DOHH2 (cell line): ENCODE data around the gene REEP1.

ENCODE experiments used
- H3F3A ChIP-seq: fragments of 200-600 bp; sonication (generic), shearing (Covaris generic); 2 replicates; pipeline ENCODE4 v1.6.0; 2016; ENCODE audit warnings: antibody characterized with exemption, mild to moderate bottlenecking; ENCODE audit not compliant: control insufficient read depth, insufficient read depth
- H3K27ac ChIP-seq: fragments of 200-600 bp; sonication (generic); 2 replicates; pipeline ENCODE4 v1.5.1; 2014; ENCODE audit warnings: low read depth, mild to moderate bottlenecking, low read length, moderate library complexity
- H3K27me3 ChIP-seq: fragments of 200-600 bp; sonication (generic); 2 replicates; pipeline ENCODE4 v1.6.1; 2014; ENCODE audit warnings: mild to moderate bottlenecking, low read length, mixed read lengths; ENCODE audit not compliant: control insufficient read depth
- H3K36me3 ChIP-seq: fragments of 200-600 bp; sonication (generic); 2 replicates; pipeline ENCODE4 v1.6.1; 2014; ENCODE audit warnings: mild to moderate bottlenecking, low read length, moderate library complexity, mixed read lengths; ENCODE audit not compliant: control insufficient read depth
- H3K4me1 ChIP-seq: fragments of 200-600 bp; sonication (generic); 2 replicates; pipeline ENCODE4 v1.6.1; 2014; ENCODE audit warnings: mild to moderate bottlenecking, low read length, mixed read lengths; ENCODE audit not compliant: control insufficient read depth
- H3K4me2 ChIP-seq: fragments of 200-600 bp; sonication (generic); 2 replicates; pipeline ENCODE4 v1.6.0; 2014; ENCODE audit warnings: mild to moderate bottlenecking, low read length, moderate library complexity
- H3K4me3 ChIP-seq: fragments of 200-600 bp; sonication (generic); 2 replicates; pipeline ENCODE4 v1.5.1; 2014; ENCODE audit warnings: mild to moderate bottlenecking, low read length, mixed read lengths
- H3K79me2 ChIP-seq: fragments of 200-600 bp; sonication (generic); 2 replicates; pipeline ENCODE4 v1.6.1; 2014; ENCODE audit warnings: mild to moderate bottlenecking, low read length, mixed read lengths; ENCODE audit not compliant: control insufficient read depth
- H3K9me2 ChIP-seq: fragments of 200-600 bp; sonication (generic); replicated peaks from 2 replicates; pipeline ENCODE4 v1.6.1; 2014; ENCODE audit warnings: mild to moderate bottlenecking, low read length, mixed read lengths; ENCODE audit not compliant: control insufficient read depth
- H3K9me3 ChIP-seq: fragments of 200-600 bp; sonication (generic); 2 replicates; pipeline ENCODE4 v1.6.1; 2014; ENCODE audit warnings: antibody characterized with exemption, low read length, mixed read lengths; ENCODE audit not compliant: control insufficient read depth, insufficient read depth
- H4K20me1 ChIP-seq: fragments of 200-600 bp; sonication (generic); 2 replicates; pipeline ENCODE4 v1.6.0; 2014; ENCODE audit warnings: low read depth, mild to moderate bottlenecking, antibody characterized with exemption, low read length, moderate library complexity; ENCODE audit not compliant: control insufficient read depth, insufficient read depth
- EZH2phosphoT487 ChIP-seq: fragments of 200-600 bp; sonication (generic); IDR thresholded peaks from 2 replicates; pipeline ENCODE4 v1.6.1; 2017; ENCODE audit warnings: borderline replicate concordance, mild to moderate bottlenecking, antibody characterized with exemption, low read length, moderate library complexity, mixed read lengths
- TF ChIP-seq, protein P1 (sequence below): fragments of 200-600 bp; sonication (generic); IDR thresholded peaks from one replicate; pipeline ENCODE4 v1.5.1; 2014; ENCODE audit warnings: antibody characterized with exemption, mild to moderate bottlenecking, low read depth, low read length; ENCODE audit not compliant: poor library complexity, severe bottlenecking

Gene REEP1

GRCh38 chr2:86214503-86214832 is 123.0 kb downstream of the REEP1 start:
- peaks cover 49% of the 10 kb centered on the region for H3K36me3 ChIP-seq
- H3F3A ChIP-seq, result peaks cover 15% of the 10 kb centered on the region; the same call in 1 of the 2 replicates
- 0 out of 2 replicates have a peak, but pooled peaks cover 6% of the 10 kb centered on the region for H3K4me1 ChIP-seq
- no peak overlapping the region for H3K4me2 ChIP-seq
- TF ChIP-seq EZH2phosphoT487, result no peak
- TF ChIP-seq, protein P1, sequence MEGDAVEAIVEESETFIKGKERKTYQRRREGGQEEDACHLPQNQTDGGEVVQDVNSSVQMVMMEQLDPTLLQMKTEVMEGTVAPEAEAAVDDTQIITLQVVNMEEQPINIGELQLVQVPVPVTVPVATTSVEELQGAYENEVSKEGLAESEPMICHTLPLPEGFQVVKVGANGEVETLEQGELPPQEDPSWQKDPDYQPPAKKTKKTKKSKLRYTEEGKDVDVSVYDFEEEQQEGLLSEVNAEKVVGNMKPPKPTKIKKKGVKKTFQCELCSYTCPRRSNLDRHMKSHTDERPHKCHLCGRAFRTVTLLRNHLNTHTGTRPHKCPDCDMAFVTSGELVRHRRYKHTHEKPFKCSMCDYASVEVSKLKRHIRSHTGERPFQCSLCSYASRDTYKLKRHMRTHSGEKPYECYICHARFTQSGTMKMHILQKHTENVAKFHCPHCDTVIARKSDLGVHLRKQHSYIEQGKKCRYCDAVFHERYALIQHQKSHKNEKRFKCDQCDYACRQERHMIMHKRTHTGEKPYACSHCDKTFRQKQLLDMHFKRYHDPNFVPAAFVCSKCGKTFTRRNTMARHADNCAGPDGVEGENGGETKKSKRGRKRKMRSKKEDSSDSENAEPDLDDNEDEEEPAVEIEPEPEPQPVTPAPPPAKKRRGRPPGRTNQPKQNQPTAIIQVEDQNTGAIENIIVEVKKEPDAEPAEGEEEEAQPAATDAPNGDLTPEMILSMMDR, result no peak
- no peaks in the 10 kb centered on the region for H3K79me2 ChIP-seq
- no peak overlapping the region for H3K4me3 ChIP-seq
- H3K9me3 ChIP-seq, result no peaks in the 10 kb centered on the region
- no peak overlapping the region for H3K27ac ChIP-seq
- no peaks in the 10 kb centered on the region for H3K9me2 ChIP-seq
- no peaks in the 10 kb centered on the region for H4K20me1 ChIP-seq
- no peaks in the 10 kb centered on the region for H3K27me3 ChIP-seq

DNA sequence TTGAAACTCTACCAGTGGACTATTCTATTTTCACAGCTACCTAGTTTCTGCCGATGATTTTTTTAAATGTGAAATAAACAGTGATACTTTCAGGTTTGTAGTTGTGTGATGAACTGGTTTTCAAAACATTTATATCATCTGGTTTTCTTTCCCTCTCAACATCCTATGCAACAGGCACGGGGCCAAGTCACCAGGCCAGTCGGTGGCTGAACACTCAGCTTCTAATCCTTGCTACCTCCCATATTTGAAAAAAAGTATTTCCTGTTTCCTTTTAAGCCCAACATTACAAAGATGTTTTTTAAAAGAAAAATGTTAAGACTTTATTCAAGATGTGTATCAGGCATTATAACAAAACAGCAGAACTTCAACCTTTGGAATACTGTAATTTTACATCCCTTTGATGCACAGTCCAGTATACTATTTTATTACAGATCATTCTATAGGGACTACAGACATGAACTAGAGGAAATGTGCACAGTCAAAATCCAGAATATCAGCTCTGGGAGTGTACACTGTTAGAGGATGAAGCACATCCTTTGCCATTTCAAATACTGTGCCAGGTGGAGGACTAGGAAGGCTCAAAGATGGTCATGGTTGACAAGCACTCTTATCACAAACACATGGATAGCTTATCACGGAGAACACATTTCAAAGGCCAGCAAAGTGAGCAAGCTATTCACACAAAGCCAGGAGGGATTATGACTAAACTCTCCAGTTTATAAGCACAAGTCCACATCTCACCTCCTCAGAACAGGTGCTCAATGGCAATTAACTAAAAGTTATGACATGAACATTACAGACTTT is 123.5 kb downstream of the REEP1 start:
- Histone ChIP-seq H3K79me2 (no peaks in the 10 kb centered on the region), H3K36me3 (peaks cover 55% of the 10 kb centered on the region), H3K27me3 (no peaks in the 10 kb centered on the region), H3K4me1 (0 out of 2 replicates have a peak, but pooled peaks cover 6% of the 10 kb centered on the region), H4K20me1 (no peaks in the 10 kb centered on the region), H3K4me2 (no peak overlapping the region), H3K4me3 (no peak overlapping the region), H3K9me2 (no peaks in the 10 kb centered on the region), H3F3A (peaks cover 15% of the 10 kb centered on the region; the same call in 1 of the 2 replicates), H3K9me3 (no peaks in the 10 kb centered on the region), H3K27ac (no peak overlapping the region)
- TF ChIP-seq EZH2phosphoT487, result no peak
- TF ChIP-seq, protein P1, result no peak

- Histone ChIP-seq H3K9me2 (no peaks in the 10 kb centered on the region), H4K20me1 (no peaks in the 10 kb centered on the region), H3K27ac (no peak overlapping the region), H3K4me1 (0 out of 2 replicates have a peak, but pooled peaks cover 6% of the 10 kb centered on the region), H3K4me3 (no peak overlapping the region), H3K9me3 (no peaks in the 10 kb centered on the region), H3F3A (peaks cover 15% of the 10 kb centered on the region; the same call in 1 of the 2 replicates), H3K79me2 (no peaks in the 10 kb centered on the region), H3K4me2 (no peak overlapping the region), H3K36me3 (peaks cover 63% of the 10 kb centered on the region), H3K27me3 (no peaks in the 10 kb centered on the region)
- TF ChIP-seq, protein P1, result no peak
- TF ChIP-seq EZH2phosphoT487, result no peak
Observed at GRCh38 chr2:86213056-86213455, 124.4 kb downstream of the REEP1 start.
